Measurements from ENCODE around the gene HP1BP3. TPM values are rescaled to one million over a fixed set of nuclear protein-coding genes. Genes with fewer than 3 reads are reported as not detected.
A peak's percentile ranks its signal among the peaks of the same experiment; 100 is the strongest.

HP1BP3 gene, protein sequence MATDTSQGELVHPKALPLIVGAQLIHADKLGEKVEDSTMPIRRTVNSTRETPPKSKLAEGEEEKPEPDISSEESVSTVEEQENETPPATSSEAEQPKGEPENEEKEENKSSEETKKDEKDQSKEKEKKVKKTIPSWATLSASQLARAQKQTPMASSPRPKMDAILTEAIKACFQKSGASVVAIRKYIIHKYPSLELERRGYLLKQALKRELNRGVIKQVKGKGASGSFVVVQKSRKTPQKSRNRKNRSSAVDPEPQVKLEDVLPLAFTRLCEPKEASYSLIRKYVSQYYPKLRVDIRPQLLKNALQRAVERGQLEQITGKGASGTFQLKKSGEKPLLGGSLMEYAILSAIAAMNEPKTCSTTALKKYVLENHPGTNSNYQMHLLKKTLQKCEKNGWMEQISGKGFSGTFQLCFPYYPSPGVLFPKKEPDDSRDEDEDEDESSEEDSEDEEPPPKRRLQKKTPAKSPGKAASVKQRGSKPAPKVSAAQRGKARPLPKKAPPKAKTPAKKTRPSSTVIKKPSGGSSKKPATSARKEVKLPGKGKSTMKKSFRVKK
- total RNA-seq, result 100 to 1,000 TPM in 1 of 2 donors, 10 to 100 TPM in 1; 90.8 to 201 TPM

- peak; percentile 78 to 84 (median 80) for DNase-seq
- H3K36me3 ChIP-seq (replicated peaks in 1 of 2; ENCODE audit: insufficient read depth in 1 of 2, low read depth in 2 of 2), result no peaks in the 10 kb centered on the region
- TF ChIP-seq CTCF (IDR thresholded peaks at IDR 0.05), result peak in 2 of 7 experiments; percentile 2 to 6
- peak; percentile 41 to 74 (median 56) for TF ChIP-seq POLR2A (IDR thresholded peaks at IDR 0.05)
- peak within 1 kb of the TSS; percentile 91 to 98 (median 93) for H3K27ac ChIP-seq
- H3K4me1 ChIP-seq, result peaks cover 25% of the 10 kb centered on the region
- H3K4me3 ChIP-seq, result peak within 1 kb of the TSS; percentile 69 to 82
- 0 to 1% methylated on average over 24 to 36 of the region's 99 CpGs for WGBS, 2 donors
- no peaks in the 10 kb centered on the region for H3K9me3 ChIP-seq
- no peaks in the 10 kb centered on the region for H3K27me3 ChIP-seq
- intact Hi-C loops (cut with DNase I), result no loop called here
- peak; percentile 78 for ATAC-seq
Measured at GRCh38 chr1:20787029-20787839, at the start of gene HP1BP3. Gene HP1BP3, minus strand, starts transcription at chr1:20787307. Its CDS starts 6,867 bp downstream, at chr1:20780440.

- Histone ChIP-seq H3K9me3 (no peaks in the 10 kb centered on the region), H3K36me3 (replicated peaks in 1 of 2; ENCODE audit: insufficient read depth in 1 of 2, low read depth in 2 of 2) (no peaks in the 10 kb centered on the region), H3K4me1 (no peaks in the 10 kb centered on the region), H3K4me3 (no peak overlapping the region), H3K27me3 (no peaks in the 10 kb centered on the region), H3K27ac (no peak overlapping the region)
- no peak for DNase-seq
- TF ChIP-seq POLR2A (IDR thresholded peaks at IDR 0.05), result no peak
- no peak for TF ChIP-seq CTCF (IDR thresholded peaks at IDR 0.05)
- intact Hi-C loops (cut with DNase I), result no loop called here
- WGBS, 2 donors, result 97 to 98% methylated on average over 4 of the region's 4 CpGs
- ATAC-seq, result no peak
Measured at GRCh38 chr1:20836230-20836629, 49.1 kb upstream of the HP1BP3 start.

- intact Hi-C loops (cut with DNase I), result no loop called here
- ATAC-seq (no peak), DNase-seq (no peak)
- no peaks in the 10 kb centered on the region for H3K4me1 ChIP-seq
- no peaks in the 10 kb centered on the region for H3K36me3 ChIP-seq (replicated peaks in 1 of 2; ENCODE audit: insufficient read depth in 1 of 2, low read depth in 2 of 2)
- H3K27me3 ChIP-seq, result no peaks in the 10 kb centered on the region
- no peak overlapping the region for H3K27ac ChIP-seq
- no peaks in the 10 kb centered on the region for H3K9me3 ChIP-seq
- no peak for TF ChIP-seq POLR2A (IDR thresholded peaks at IDR 0.05)
- no peak for TF ChIP-seq CTCF (IDR thresholded peaks at IDR 0.05)
- no peak overlapping the region for H3K4me3 ChIP-seq
Measured at GRCh38 chr1:20834780-20835179, 47.7 kb upstream of the HP1BP3 start.

DNA sequence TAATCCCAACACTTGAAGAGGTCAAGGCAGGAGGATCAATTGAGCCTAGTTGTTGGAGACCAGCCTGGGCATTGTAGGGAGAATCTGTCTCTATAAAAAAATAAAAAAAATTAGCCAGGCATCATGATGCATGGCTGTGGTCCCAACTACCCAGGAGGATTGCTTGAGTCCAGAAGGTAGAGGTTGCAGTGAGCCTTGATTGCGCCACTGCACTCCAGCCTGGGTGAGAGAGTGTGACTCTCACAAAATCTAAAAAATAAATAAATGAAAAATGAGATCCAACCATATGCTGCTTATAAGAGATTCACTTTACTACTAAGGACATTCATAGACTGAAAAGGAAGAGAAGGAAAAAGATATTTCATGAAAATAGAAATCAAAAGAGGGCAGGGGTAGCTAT is 47.1 kb upstream of the HP1BP3 start:
- no peaks in the 10 kb centered on the region for H3K9me3 ChIP-seq
- no peaks in the 10 kb centered on the region for H3K36me3 ChIP-seq (replicated peaks in 1 of 2; ENCODE audit: insufficient read depth in 1 of 2, low read depth in 2 of 2)
- H3K27me3 ChIP-seq, result no peaks in the 10 kb centered on the region
- H3K4me1 ChIP-seq, result no peaks in the 10 kb centered on the region
- H3K27ac ChIP-seq, result no peak overlapping the region
- TF ChIP-seq CTCF (IDR thresholded peaks at IDR 0.05) (no peak), POLR2A (IDR thresholded peaks at IDR 0.05) (no peak)
- intact Hi-C loops (cut with DNase I), result no loop called here
- no peak overlapping the region for H3K4me3 ChIP-seq
- ATAC-seq (no peak), DNase-seq (no peak)
- whole genome bisulfite sequencing, 2 donors, result 93 to 95% methylated on average over 1 of the region's 1 CpG
